ENCODE data around the gene PAPPA.

Gene PAPPA

DNA sequence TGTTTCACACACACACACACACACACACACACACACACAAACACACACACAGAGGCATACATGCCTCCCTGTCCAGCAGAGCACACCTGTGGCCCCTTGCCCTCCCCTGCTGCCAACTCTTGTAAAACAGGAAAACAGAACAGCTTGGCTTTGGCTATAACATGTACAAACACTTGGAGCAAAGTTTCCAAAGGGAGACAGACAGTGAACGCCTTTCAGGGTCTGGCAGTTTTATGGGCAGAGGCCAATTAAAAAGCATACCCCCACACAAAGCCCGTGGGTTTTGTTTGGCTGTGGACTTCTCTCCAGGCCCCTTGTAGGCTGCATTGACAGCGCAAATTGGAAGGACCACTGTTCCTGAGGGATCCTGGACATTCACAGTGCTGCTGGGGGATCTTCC, 265.6 kb downstream of the PAPPA start:
- DNase-seq (ENCODE audit: low read depth) = no peak
- TF ChIP-seq, protein P1, sequence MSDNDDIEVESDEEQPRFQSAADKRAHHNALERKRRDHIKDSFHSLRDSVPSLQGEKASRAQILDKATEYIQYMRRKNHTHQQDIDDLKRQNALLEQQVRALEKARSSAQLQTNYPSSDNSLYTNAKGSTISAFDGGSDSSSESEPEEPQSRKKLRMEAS (IDR thresholded peaks at IDR 0.05; ENCODE audit: low read depth, low read length) = no peak
- TF ChIP-seq POLR2A (IDR thresholded peaks at IDR 0.05; ENCODE audit: extremely low read depth, insufficient read length) (no peak), MYC (IDR thresholded peaks at IDR 0.05; ENCODE audit: low read depth, low read length) (no peak)
- TF ChIP-seq, protein P2, sequence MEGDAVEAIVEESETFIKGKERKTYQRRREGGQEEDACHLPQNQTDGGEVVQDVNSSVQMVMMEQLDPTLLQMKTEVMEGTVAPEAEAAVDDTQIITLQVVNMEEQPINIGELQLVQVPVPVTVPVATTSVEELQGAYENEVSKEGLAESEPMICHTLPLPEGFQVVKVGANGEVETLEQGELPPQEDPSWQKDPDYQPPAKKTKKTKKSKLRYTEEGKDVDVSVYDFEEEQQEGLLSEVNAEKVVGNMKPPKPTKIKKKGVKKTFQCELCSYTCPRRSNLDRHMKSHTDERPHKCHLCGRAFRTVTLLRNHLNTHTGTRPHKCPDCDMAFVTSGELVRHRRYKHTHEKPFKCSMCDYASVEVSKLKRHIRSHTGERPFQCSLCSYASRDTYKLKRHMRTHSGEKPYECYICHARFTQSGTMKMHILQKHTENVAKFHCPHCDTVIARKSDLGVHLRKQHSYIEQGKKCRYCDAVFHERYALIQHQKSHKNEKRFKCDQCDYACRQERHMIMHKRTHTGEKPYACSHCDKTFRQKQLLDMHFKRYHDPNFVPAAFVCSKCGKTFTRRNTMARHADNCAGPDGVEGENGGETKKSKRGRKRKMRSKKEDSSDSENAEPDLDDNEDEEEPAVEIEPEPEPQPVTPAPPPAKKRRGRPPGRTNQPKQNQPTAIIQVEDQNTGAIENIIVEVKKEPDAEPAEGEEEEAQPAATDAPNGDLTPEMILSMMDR (IDR thresholded peaks at IDR 0.05; ENCODE audit: low read depth, low read length) = no peak
- H3K4me3 ChIP-seq (ENCODE audit: low read depth, low read length) = no peak overlapping the region

DNA sequence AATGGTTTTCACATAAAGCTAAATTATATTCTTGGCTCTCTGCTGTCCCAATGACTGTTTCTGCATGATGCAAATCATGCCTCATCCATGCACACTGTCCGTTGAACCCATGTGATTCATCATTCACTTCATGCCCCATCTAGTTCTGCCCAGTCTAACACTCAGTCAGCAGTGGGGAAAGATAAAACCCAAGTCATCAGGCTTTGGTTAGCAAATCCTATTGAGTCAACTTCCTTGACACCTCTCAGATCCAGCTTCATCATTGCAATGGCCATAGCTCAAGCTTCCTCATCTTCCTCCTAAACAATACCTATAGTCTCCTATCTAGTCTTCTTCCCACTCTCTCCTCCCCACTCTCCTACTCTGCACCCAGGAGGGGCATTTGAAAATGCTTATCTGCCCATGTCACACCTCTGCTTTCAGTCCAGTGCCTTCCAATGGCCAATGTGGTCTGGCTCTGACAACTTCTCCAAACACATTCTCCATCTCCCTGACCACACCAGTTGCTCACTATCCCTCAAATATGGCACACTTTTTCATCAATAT, 267.5 kb downstream of the PAPPA start:
- H3K4me3 ChIP-seq (ENCODE audit: low read depth, low read length) = no peak overlapping the region
- DNase-seq (ENCODE audit: low read depth) = no peak
- TF ChIP-seq POLR2A (IDR thresholded peaks at IDR 0.05; ENCODE audit: extremely low read depth, insufficient read length) = no peak
- TF ChIP-seq, protein P2 (IDR thresholded peaks at IDR 0.05; ENCODE audit: low read depth, low read length) = no peak
- TF ChIP-seq, protein P1 (IDR thresholded peaks at IDR 0.05; ENCODE audit: low read depth, low read length) = no peak
- TF ChIP-seq MYC (IDR thresholded peaks at IDR 0.05; ENCODE audit: low read depth, low read length) = no peak

DNA sequence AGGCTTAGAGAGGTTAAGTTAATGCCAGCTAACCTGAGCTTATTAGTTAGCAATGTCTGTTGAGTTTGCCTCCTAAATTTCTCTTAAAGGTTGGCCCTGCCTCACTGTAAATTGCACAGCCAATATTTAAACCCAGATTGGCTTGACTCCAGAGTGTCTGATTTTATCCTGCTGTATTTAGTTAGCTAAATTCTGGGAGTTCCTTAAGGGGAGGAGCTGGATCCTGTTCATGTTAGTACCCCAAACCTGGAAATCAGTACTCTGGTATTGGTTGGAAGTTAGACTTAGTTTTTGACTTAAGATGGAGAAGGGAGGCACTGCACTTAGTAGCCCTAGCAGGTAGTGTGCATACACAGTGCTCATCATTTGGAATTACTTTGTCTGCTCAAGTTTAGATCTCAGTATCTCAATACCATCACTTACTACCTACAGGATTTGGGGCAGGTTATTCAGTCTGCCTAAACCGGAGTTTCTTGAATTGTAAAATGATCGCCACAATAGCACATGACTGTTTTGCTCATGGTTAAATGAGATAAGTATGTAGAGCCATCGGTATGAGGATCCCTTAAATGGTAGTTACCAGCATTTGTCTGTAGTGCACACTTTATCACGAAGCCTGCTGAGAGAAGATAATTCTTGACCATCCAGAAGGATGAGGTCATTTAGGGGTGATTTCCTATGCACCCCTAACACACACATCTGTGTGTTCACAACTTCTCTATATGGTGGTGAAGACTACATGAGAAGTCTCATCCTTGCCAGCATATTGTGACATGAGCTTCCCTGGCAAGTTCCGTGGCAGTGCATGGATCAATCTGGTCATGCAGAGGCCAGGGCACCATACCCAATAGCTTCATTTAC, 268.8 kb downstream of the PAPPA start:
- H3K4me3 ChIP-seq (ENCODE audit: low read depth, low read length) = no peak overlapping the region
- TF ChIP-seq POLR2A (IDR thresholded peaks at IDR 0.05; ENCODE audit: extremely low read depth, insufficient read length) = no peak
- TF ChIP-seq, protein P1 (IDR thresholded peaks at IDR 0.05; ENCODE audit: low read depth, low read length) = no peak
- no peak for TF ChIP-seq MYC (IDR thresholded peaks at IDR 0.05; ENCODE audit: low read depth, low read length)
- TF ChIP-seq, protein P2 (IDR thresholded peaks at IDR 0.05; ENCODE audit: low read depth, low read length) = no peak
- DNase-seq (ENCODE audit: low read depth) = no peak

DNA sequence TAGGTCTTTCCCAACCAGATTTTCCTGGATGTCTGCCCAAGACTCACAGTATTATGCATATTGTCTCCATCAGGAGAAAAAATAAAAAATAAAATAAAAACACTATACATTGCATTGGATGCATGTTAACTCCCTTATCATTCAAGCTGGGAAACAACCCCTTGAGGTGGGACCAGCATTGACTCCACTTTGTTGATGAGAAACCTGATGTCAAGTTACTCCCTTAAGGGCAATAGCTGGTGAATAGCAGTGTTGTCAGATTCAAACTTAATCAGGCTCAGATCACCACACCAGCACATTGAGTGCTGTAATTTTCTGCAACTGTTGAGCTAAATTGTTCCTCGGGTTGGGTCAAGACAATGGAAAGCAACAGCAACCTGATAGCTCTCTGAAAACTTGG, 269.6 kb downstream of the PAPPA start:
- no peak for DNase-seq (ENCODE audit: low read depth)
- TF ChIP-seq, protein P1 (IDR thresholded peaks at IDR 0.05; ENCODE audit: low read depth, low read length) = no peak
- H3K4me3 ChIP-seq (ENCODE audit: low read depth, low read length) = no peak overlapping the region

DNA sequence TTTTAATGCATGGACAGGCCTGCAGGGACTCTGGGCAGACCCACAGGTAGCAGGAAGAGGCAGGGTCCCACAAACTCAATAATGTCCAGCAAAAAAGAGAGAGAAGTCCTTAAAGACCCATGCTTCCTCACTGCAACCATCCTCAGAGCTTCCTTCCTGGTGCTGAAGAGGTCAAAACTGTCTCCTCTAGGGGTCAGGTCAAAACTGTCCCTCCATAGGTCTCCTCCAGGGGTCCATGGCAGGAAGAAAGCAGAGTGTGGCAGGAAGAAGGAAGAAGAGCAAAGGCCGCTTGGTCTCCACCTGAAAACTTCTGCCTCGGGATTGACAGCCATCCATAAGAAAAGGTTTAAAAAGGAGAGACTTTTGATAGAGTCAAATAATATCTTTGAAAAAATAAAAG, 271.7 kb downstream of the PAPPA start:
- no peak overlapping the region for H3K4me3 ChIP-seq (ENCODE audit: low read depth, low read length)
- no peak for DNase-seq (ENCODE audit: low read depth)
- TF ChIP-seq MYC (IDR thresholded peaks at IDR 0.05; ENCODE audit: low read depth, low read length) = no peak

DNA sequence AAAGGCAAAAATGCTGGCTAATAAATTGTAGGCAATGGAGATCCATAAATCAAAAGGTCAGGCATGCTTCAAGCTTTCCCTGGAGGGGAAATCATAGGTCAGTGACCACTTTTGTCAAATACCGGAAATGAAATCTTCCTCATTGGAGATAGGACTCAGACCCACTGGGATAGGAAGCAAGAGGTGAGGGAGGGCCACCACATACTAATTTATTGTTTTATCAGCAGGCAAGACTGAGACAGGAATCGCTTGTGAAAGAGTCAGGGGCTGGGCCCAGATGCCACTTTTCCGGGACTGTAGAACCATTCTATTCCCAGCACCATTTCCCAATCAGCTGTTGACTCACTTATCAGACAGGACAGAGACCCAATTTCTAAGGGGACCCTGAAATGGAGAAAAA, 277.3 kb downstream of the PAPPA start:
- no peak for DNase-seq (ENCODE audit: low read depth)
- no peak overlapping the region for H3K4me3 ChIP-seq (ENCODE audit: low read depth, low read length)
- TF ChIP-seq POLR2A (IDR thresholded peaks at IDR 0.05; ENCODE audit: extremely low read depth, insufficient read length) = no peak
- TF ChIP-seq, protein P2 (IDR thresholded peaks at IDR 0.05; ENCODE audit: low read depth, low read length) = no peak
- no peak for TF ChIP-seq MYC (IDR thresholded peaks at IDR 0.05; ENCODE audit: low read depth, low read length)
- TF ChIP-seq, protein P1 (IDR thresholded peaks at IDR 0.05; ENCODE audit: low read depth, low read length) = no peak
